Measurements from ENCODE around the gene MAP1LC3A. TPM values are rescaled to one million over a fixed set of nuclear protein-coding genes. Genes with fewer than 3 reads are reported as not detected.

The MAP1LC3A gene
- total RNA-seq, 1 experiment from 2014 or later: not detected

DNA sequence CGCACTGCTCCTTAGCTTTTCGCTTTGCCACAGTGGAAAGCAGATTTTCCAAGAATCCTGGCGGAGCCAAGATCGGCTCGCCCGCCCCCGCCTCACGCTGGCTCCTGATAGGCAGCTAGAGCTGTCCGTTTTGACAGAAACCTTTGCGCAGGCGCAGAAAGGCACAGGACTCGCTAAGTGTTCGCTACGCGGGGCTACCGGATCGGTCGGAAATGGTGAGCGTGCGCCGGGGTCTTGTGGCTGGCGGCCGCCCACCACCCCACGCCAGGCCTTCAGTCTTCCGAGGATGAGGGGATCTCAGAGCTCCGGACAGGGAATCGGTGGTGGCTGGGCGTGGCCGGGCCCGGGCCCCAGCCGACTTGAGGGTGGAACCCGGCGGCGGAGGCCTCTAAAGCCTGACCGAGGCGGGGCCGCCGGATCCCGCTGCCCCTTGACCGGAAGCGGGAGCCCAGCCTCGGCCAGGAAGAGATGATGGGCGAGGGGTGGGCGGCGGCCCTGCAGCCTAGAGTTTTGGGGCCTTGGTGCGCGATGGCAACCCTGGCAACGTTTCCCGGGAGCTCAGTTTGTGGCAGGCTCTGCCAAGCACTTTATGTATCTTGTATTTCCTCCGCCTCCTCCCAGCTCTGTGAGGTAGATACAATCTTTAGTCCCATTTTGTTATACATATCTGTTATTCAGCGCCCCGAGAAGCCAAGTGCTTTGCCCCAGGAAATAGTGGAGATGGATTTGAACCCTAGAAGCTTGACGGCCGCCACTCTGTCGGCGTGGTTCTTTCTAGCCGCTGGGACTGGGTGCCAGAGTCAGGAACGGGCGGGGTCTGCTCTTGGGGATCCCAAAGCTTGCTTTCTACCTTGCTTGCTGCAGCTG, 42.0 kb upstream of the MAP1LC3A start, which contains the start of gene DYNLRB1 (continued):
- TF ChIP-seq, protein P1, sequence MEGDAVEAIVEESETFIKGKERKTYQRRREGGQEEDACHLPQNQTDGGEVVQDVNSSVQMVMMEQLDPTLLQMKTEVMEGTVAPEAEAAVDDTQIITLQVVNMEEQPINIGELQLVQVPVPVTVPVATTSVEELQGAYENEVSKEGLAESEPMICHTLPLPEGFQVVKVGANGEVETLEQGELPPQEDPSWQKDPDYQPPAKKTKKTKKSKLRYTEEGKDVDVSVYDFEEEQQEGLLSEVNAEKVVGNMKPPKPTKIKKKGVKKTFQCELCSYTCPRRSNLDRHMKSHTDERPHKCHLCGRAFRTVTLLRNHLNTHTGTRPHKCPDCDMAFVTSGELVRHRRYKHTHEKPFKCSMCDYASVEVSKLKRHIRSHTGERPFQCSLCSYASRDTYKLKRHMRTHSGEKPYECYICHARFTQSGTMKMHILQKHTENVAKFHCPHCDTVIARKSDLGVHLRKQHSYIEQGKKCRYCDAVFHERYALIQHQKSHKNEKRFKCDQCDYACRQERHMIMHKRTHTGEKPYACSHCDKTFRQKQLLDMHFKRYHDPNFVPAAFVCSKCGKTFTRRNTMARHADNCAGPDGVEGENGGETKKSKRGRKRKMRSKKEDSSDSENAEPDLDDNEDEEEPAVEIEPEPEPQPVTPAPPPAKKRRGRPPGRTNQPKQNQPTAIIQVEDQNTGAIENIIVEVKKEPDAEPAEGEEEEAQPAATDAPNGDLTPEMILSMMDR (IDR thresholded peaks at IDR 0.05 in 2 of 3, conservative IDR thresholded peaks at IDR 0.05 in 1 of 3; ENCODE audit: borderline replicate concordance in 1 of 3, insufficient read depth in 1 of 3, low read depth in 2 of 3, low read length in 2 of 3): no peak
- peak; percentile 75; the same call in 1 of the 2 replicates for TF ChIP-seq SIN3A (IDR thresholded peaks at IDR 0.05; ENCODE audit: low read depth)
- peak; percentile 85 for TF ChIP-seq SP1 (IDR thresholded peaks at IDR 0.05; ENCODE audit: low read depth)

DNA sequence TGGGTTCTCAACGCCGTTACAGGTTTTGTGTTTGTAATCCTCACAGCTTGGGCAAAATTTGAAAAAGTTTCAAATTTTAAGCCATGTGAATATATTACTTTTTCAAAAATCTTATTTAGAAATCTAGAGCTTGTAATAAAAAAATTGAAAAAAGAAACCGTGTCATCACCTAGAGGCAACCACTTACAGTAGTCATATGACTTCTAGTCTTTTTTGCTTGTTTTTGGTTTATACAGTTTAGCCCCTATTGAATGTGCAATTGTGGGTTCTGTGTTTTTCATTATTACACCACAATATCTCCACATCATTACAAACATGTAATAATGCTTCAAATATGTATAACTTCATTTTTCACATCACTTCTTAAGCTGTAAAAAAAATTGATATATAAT, 41.4 kb upstream of the MAP1LC3A start:
- POLR2A ChIA-PET: interaction anchor here (1.4 to 1.8 kb wide), 3 partner anchors 9 to 214 kb away, joined by 3 to 7 read pairs (median 4); partner anchors contain the start of gene AHCY
- Histone ChIP-seq H3K9ac (ENCODE audit: low read length) (peak overlapping the region; percentile 74), H3K36me3 (ENCODE audit: control insufficient read depth in 1 of 2, insufficient read depth in 2 of 2, low read length in 2 of 2) (peaks cover 0 to 2% of the 10 kb centered on the region in 2 experiments; a peak in 1 of 4 replicates), H3K9me3 (ENCODE audit: control insufficient read depth in 1 of 2, insufficient read depth in 1 of 2, low read depth in 1 of 2, low read length in 2 of 2) (no peaks in the 10 kb centered on the region), H3K27me3 (ENCODE audit: insufficient read depth, low read length) (no peaks in the 10 kb centered on the region), H3K4me3 (replicated peaks in 1 of 2; ENCODE audit: low read depth in 1 of 2, low read length in 2 of 2) (peak overlapping the region; percentile 72 to 87), H3K79me2 (ENCODE audit: insufficient read depth, low read length) (peaks cover 57% of the 10 kb centered on the region), H3K4me1 (ENCODE audit: control insufficient read depth in 1 of 2, insufficient read depth in 2 of 2, low read length in 2 of 2) (peaks cover 4 to 7% of the 10 kb centered on the region in 2 experiments; a peak in 3 of 4 replicates), H3K4me2 (ENCODE audit: low read length) (peak overlapping the region; percentile 76), H4K20me1 (ENCODE audit: insufficient read depth) (no peaks in the 10 kb centered on the region), H3K27ac (ENCODE audit: low read depth, low read length) (peak overlapping the region; percentile 79), H2AFZ (ENCODE audit: low read depth, low read length, poor library complexity, severe bottlenecking) (no peak overlapping the region), H3K9me2 (ENCODE audit: insufficient read depth) (no peaks in the 10 kb centered on the region)
- intact Hi-C loops (cut with micrococcal nuclease): no loop called here
- CTCF ChIA-PET: interaction anchor here (0.8 to 2.2 kb wide), 6 partner anchors 8 to 253 kb away, joined by 3 to 21 read pairs (median 4); no protein-coding TSS in a partner anchor
- no peak for DNase-seq (ENCODE audit: low read depth, low spot score)
- ATAC-seq: no peak
- no TSS peak for BruUV-seq (replicated peaks)
- RAD21 ChIA-PET (ENCODE audit: low non-redundant PET in 1 of 2, low total read pairs in 2 of 2, uncharacterized antibody in 2 of 2, unreplicated experiment in 2 of 2): interaction anchor here in 1 of 2 experiments (3.2 kb wide), 1 partner anchor 205 kb away, joined by 20 read pairs; no protein-coding TSS in a partner anchor
- TF ChIP-seq, protein P2, sequence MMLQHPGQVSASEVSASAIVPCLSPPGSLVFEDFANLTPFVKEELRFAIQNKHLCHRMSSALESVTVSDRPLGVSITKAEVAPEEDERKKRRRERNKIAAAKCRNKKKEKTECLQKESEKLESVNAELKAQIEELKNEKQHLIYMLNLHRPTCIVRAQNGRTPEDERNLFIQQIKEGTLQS (IDR thresholded peaks at IDR 0.05): no peak
- no peak for TF ChIP-seq CEBPB (IDR thresholded peaks at IDR 0.05; ENCODE audit: low read depth)
- TF ChIP-seq JUND (IDR thresholded peaks at IDR 0.05): no peak
- TF ChIP-seq EZH2phosphoT487 (IDR thresholded peaks at IDR 0.05; ENCODE audit: borderline replicate concordance): no peak
- no peak for TF ChIP-seq POLR2A (IDR thresholded peaks at IDR 0.05; ENCODE audit: borderline replicate concordance, extremely low read depth, insufficient read depth, insufficient read length)
- TF ChIP-seq TCF7L2 (IDR thresholded peaks at IDR 0.05; ENCODE audit: borderline replicate concordance, extremely low read depth, insufficient read depth, insufficient read length): no peak
- TF ChIP-seq, protein P3, sequence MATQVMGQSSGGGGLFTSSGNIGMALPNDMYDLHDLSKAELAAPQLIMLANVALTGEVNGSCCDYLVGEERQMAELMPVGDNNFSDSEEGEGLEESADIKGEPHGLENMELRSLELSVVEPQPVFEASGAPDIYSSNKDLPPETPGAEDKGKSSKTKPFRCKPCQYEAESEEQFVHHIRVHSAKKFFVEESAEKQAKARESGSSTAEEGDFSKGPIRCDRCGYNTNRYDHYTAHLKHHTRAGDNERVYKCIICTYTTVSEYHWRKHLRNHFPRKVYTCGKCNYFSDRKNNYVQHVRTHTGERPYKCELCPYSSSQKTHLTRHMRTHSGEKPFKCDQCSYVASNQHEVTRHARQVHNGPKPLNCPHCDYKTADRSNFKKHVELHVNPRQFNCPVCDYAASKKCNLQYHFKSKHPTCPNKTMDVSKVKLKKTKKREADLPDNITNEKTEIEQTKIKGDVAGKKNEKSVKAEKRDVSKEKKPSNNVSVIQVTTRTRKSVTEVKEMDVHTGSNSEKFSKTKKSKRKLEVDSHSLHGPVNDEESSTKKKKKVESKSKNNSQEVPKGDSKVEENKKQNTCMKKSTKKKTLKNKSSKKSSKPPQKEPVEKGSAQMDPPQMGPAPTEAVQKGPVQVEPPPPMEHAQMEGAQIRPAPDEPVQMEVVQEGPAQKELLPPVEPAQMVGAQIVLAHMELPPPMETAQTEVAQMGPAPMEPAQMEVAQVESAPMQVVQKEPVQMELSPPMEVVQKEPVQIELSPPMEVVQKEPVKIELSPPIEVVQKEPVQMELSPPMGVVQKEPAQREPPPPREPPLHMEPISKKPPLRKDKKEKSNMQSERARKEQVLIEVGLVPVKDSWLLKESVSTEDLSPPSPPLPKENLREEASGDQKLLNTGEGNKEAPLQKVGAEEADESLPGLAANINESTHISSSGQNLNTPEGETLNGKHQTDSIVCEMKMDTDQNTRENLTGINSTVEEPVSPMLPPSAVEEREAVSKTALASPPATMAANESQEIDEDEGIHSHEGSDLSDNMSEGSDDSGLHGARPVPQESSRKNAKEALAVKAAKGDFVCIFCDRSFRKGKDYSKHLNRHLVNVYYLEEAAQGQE (IDR thresholded peaks at IDR 0.05; ENCODE audit: low read depth): no peak
- TF ChIP-seq EZH2 (IDR thresholded peaks at IDR 0.05): no peak
- TF ChIP-seq POLR2AphosphoS5 (IDR thresholded peaks at IDR 0.05; ENCODE audit: low read depth, low read length): no peak
- no peak for TF ChIP-seq SIN3A (IDR thresholded peaks at IDR 0.05; ENCODE audit: low read depth)
- no peak for TF ChIP-seq CBX3 (IDR thresholded peaks at IDR 0.05; ENCODE audit: low read depth)
- TF ChIP-seq, protein P4, sequence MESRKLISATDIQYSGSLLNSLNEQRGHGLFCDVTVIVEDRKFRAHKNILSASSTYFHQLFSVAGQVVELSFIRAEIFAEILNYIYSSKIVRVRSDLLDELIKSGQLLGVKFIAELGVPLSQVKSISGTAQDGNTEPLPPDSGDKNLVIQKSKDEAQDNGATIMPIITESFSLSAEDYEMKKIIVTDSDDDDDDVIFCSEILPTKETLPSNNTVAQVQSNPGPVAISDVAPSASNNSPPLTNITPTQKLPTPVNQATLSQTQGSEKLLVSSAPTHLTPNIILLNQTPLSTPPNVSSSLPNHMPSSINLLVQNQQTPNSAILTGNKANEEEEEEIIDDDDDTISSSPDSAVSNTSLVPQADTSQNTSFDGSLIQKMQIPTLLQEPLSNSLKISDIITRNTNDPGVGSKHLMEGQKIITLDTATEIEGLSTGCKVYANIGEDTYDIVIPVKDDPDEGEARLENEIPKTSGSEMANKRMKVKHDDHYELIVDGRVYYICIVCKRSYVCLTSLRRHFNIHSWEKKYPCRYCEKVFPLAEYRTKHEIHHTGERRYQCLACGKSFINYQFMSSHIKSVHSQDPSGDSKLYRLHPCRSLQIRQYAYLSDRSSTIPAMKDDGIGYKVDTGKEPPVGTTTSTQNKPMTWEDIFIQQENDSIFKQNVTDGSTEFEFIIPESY (IDR thresholded peaks at IDR 0.05; ENCODE audit: extremely low read depth, insufficient replicate concordance, low read length): no peak
- TF ChIP-seq SRF (IDR thresholded peaks at IDR 0.05; ENCODE audit: low read depth): no peak
